HG02973 (cell line): ENCODE results near the gene ARL14EP.

Experiments
- ATAC-seq: cut with Tn5 transposase; IDR thresholded peaks from one replicate; pipeline ENCODE4 v1.9.1; 2021; ENCODE audit warnings: moderate library complexity; ENCODE audit not compliant: unreplicated experiment

Gene ARL14EP

GRCh38 chr11:30368394-30368793, 45.5 kb downstream of the ARL14EP start:
- no peak for ATAC-seq

- no peak for ATAC-seq
Measured at GRCh38 chr11:30370164-30370563, 47.3 kb downstream of the ARL14EP start.

DNA sequence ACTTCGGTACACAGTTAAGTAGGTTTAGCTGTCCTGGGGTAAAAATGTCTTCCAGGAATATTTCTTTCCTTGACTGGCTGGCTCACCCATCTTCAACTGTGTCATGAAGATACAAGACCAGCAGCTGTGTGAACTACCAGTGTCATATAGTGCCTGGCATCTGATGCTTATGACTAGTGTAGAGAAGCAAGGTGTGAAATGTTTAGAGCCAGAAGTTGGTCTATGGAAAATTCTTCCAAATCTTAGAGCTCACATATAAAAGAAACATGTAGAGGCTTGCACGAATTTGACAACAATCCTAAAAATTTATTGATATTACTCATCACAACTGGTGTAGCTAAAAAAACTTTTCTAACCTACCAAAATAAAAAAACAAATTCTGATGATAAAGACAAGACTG, 54.4 kb downstream of the ARL14EP start:
- no peak for ATAC-seq

DNA sequence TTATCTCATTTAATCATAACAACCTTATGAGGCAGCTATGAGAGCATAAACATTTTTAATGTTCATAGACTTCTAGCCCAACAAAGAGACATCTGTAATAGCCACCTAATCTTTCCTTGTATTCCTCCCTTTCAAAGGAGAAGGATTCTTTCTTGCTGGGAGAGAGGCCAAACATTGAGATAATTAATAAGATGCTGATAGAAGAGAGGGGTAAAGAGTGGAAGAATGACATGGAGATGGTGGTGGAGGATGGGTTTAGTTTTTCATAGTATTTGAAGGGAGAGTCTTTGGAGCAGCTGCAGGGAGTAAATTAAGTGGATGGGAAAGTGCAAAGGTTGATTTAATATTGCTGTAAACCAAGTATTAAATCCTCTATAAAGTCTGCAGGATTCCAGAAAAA, 57.9 kb downstream of the ARL14EP start:
- ATAC-seq: no peak

DNA sequence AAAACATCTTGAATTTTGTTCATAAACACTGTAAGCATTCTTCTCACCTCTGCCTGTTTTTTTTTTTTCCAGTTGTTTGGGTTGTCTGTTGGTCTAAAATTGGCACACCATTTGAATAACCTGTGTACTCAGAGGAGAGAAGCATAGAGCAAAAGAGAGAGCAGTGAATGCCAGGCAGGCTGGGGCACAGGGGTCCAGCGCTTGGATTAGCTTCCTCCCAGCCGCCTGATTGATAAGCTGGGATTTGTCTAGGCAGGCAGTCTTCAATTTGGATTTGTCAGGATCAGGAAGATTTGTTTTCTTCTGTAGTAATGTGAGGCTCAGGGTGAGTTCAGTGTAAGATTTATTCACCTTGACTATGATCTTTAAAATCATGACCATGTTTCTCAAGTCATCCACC, 59.0 kb downstream of the ARL14EP start:
- no peak for ATAC-seq
